Measurements from ENCODE around the gene GNG14.
"Not testable (repeated sequence)": the region's sequence is repeated elsewhere in the genome, so short reads cannot be mapped to it uniquely, and the experiment has no call there.

Gene GNG14

GRCh38 chr19:12697425-12697824, 9.6 kb downstream of the GNG14 start:
- not testable (repeated sequence) for DNase-seq

GRCh38 chr19:12698138-12698537, 10.3 kb downstream of the GNG14 start:
- DNase-seq: no peak

GRCh38 chr19:12701596-12702282, 13.9 kb downstream of the GNG14 start:
- DNase-seq: no peak

GRCh38 chr19:12703046-12703445, 15.2 kb downstream of the GNG14 start:
- DNase-seq: no peak

- DNase-seq: no peak
Observed at GRCh38 chr19:12705169-12705568, 17.4 kb downstream of the GNG14 start.

GRCh38 chr19:12705654-12706331, 18.0 kb downstream of the GNG14 start:
- DNase-seq: no peak

- DNase-seq: no peak
Observed at GRCh38 chr19:12706332-12706718, 18.5 kb downstream of the GNG14 start.

GRCh38 chr19:12708641-12709040, 20.8 kb downstream of the GNG14 start:
- no peak for DNase-seq

GRCh38 chr19:12711187-12711586, 23.4 kb downstream of the GNG14 start:
- DNase-seq: no peak

GRCh38 chr19:12712077-12712476, 24.3 kb downstream of the GNG14 start:
- DNase-seq: not testable (repeated sequence)

- not testable (repeated sequence) for DNase-seq
Observed at GRCh38 chr19:12713304-12713703, 25.5 kb downstream of the GNG14 start.

GRCh38 chr19:12715102-12715501, 27.3 kb downstream of the GNG14 start:
- DNase-seq: no peak

- no peak for DNase-seq
Observed at GRCh38 chr19:12715929-12716328, 28.1 kb downstream of the GNG14 start.

GRCh38 chr19:12720296-12720695, 32.5 kb downstream of the GNG14 start:
- DNase-seq: no peak

GRCh38 chr19:12720851-12721655, 33.3 kb downstream of the GNG14 start:
- no peak for DNase-seq

GRCh38 chr19:12721656-12722565, 34.1 kb downstream of the GNG14 start:
- DNase-seq: no peak

- peak; percentile 78 for DNase-seq
Observed at GRCh38 chr19:12722566-12723380, 35.0 kb downstream of the GNG14 start.

- no peak for DNase-seq
Observed at GRCh38 chr19:12723381-12723640, 35.5 kb downstream of the GNG14 start.

GRCh38 chr19:12723641-12724426, 36.0 kb downstream of the GNG14 start, which contains the start of gene TNPO2:
Gene TNPO2 (minus strand): TSS chr19:12723932. CDS start chr19:12720977, 2,955 bp downstream.
- DNase-seq: no peak

- not testable (repeated sequence) for DNase-seq
Observed at GRCh38 chr19:12725612-12726011, 37.8 kb downstream of the GNG14 start.

GRCh38 chr19:12726988-12727316, 39.2 kb downstream of the GNG14 start:
- no peak for DNase-seq

All from NCI-H187 treated with DMSO at 0.1 percent for 48 hours (cell line).